Measurements from ENCODE around the gene A2M.

A2M gene

GRCh38 chr12:9071518-9071917 is 44.2 kb downstream of the A2M start:
- H3K4me3 ChIP-seq (ENCODE audit: low read depth, low read length) = no peak overlapping the region
- DNase-seq (ENCODE audit: low read depth, low spot score) = no peak
- no peak for TF ChIP-seq CTCF (IDR thresholded peaks at IDR 0.05; ENCODE audit: low read depth, low read length)
- in situ Hi-C loops (cut with HindIII; ENCODE audit: low sequenced_read_pairs) = no loop called here

DNA sequence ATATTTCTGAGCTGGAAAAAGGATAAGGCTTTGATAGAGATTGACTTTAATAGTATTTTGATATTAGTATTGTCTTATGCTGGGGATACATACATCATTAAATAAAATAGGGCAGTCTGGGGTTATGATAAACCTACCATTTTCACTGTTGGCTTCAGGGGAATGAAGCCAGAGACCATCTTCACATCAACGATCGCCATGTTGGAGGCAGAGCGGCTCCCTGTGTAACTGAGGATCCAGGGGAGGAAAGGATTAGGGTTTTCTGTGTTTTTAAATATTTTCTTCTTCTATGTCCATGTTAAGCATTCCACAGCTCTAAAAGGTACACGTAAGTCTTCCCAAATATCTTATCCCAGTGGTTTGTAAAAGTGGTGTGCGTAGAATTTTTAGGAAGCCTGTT is 45.4 kb downstream of the A2M start:
- in situ Hi-C loops (cut with HindIII; ENCODE audit: low sequenced_read_pairs) = no loop called here
- no peak for DNase-seq (ENCODE audit: low read depth, low spot score)
- no peak for TF ChIP-seq CTCF (IDR thresholded peaks at IDR 0.05; ENCODE audit: low read depth, low read length)
- H3K4me3 ChIP-seq (ENCODE audit: low read depth, low read length) = no peak overlapping the region

- DNase-seq (ENCODE audit: low read depth, low spot score) = no peak
- no peak for TF ChIP-seq CTCF (IDR thresholded peaks at IDR 0.05; ENCODE audit: low read depth, low read length)
- no peak overlapping the region for H3K4me3 ChIP-seq (ENCODE audit: low read depth, low read length)
- in situ Hi-C loops (cut with HindIII; ENCODE audit: low sequenced_read_pairs) = no loop called here
Observed at GRCh38 chr12:9068600-9068999, 47.1 kb downstream of the A2M start.

- in situ Hi-C loops (cut with HindIII; ENCODE audit: low sequenced_read_pairs) = no loop called here
- no peak for DNase-seq (ENCODE audit: low read depth, low spot score)
- H3K4me3 ChIP-seq (ENCODE audit: low read depth, low read length) = no peak overlapping the region
- TF ChIP-seq CTCF (IDR thresholded peaks at IDR 0.05; ENCODE audit: low read depth, low read length) = no peak
Observed at GRCh38 chr12:9068086-9068485, 47.6 kb downstream of the A2M start.

DNA sequence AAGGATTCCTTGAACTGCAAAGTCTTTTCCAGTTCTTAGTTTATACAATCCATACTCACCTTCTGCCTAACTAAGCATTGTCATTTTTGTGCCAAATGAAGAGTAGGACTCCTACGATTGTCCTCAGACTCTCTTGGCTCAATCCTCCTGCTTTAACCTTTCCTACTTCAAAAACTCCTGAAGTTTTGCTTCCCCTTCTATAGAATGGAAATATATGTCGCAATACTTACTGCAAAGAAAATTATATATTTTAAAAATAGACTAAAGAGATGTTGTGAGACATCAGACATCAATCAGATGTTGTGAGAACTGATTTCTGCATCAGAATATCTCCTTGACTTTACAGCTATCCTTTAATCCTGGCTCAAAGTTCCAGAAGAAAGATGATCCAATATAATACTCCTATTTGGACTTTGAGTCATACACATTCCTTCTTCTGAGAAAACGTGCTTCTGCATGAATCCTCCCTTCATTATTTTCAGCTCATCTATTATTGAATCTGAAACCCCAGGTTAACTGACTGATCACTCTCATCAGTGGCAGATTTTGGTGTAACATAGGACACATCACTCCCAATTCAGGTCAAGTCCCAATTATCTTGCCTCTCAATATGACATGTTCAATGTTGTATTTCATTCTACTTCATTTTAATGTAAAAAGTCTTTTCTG is 48.8 kb downstream of the A2M start:
- no peak for DNase-seq (ENCODE audit: low read depth, low spot score)
- in situ Hi-C loops (cut with HindIII; ENCODE audit: low sequenced_read_pairs) = no loop called here
- TF ChIP-seq CTCF (IDR thresholded peaks at IDR 0.05; ENCODE audit: low read depth, low read length) = no peak
- no peak overlapping the region for H3K4me3 ChIP-seq (ENCODE audit: low read depth, low read length)

DNA sequence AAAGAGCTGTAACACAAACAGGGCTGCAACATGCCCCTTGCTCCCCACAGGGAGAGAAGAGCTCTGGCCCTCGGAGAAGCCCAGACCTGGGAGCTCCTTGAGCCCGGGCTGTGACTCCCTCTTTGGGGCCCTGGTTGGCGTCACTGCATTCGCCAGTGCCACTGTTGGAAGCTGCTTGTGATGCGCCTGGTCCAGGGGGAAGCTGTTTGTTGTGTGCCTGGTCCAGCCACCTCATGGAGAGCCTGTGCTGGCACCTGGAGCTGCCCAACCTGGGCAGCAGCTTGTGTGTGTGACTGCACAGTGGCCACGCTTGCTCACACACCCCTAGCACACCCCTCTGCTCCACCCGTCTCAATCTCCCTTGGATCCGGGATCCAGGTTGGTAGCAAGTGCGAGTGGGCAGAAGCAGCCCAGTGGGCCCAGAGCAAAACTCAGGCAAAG is 49.5 kb downstream of the A2M start:
- DNase-seq (ENCODE audit: low read depth, low spot score) = no peak
- no peak overlapping the region for H3K4me3 ChIP-seq (ENCODE audit: low read depth, low read length)
- TF ChIP-seq CTCF (IDR thresholded peaks at IDR 0.05; ENCODE audit: low read depth, low read length) = no peak
- in situ Hi-C loops (cut with HindIII; ENCODE audit: low sequenced_read_pairs) = no loop called here

- in situ Hi-C loops (cut with HindIII; ENCODE audit: low sequenced_read_pairs) = no loop called here
- no peak for TF ChIP-seq CTCF (IDR thresholded peaks at IDR 0.05; ENCODE audit: low read depth, low read length)
- no peak for DNase-seq (ENCODE audit: low read depth, low spot score)
- H3K4me3 ChIP-seq (ENCODE audit: low read depth, low read length) = no peak overlapping the region
Observed at GRCh38 chr12:9065607-9065856, 50.2 kb downstream of the A2M start.

Measured in astrocyte of the spinal cord (primary cell).